ENCODE results near the gene HTT. TPM values are rescaled to one million over a fixed set of nuclear protein-coding genes. Genes with fewer than 3 reads are reported as not detected.

HTT gene
- total RNA-seq, 3 donors from 2014 or later, result 50.5 to 59.3 (median 51.5) TPM

- no peak for DNase-seq
- peaks cover 11% of the 10 kb centered on the region for H3K4me1 Mint-ChIP-seq (ENCODE audit: low read depth)
- no peaks in the 10 kb centered on the region for H3K9me3 Mint-ChIP-seq
These were observed 168.8 kb downstream of the HTT start for GRCh38 chr4:3243136-3243780.

DNA sequence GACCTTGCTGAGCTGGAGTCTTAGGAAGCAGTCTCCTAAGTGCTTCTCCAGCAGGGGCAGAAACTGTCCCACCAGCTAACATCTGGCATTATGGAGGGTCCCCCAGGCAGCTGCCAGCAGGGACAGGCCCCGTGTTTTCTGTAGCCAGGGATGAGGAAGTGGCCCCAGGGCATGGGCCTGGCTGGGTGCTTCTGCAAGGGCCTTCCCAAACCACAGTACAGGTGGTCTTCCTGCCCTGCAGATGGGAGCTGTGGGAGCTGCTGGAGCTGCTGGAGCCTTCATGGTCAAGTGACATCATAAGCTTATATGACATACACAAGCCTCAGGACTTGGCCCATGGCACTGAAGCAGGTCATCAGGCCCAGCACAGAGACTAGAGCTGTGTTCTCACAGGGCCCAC is 169.5 kb downstream of the HTT start:
- Mint-ChIP-seq H3K27me3 (ENCODE audit: low read depth) (no peaks in the 10 kb centered on the region), H3K9me3 (no peaks in the 10 kb centered on the region), H3K36me3 (ENCODE audit: insufficient read depth) (peaks cover 5% of the 10 kb centered on the region), H3K4me3 (no peak overlapping the region), H3K4me1 (ENCODE audit: low read depth) (peaks cover 11% of the 10 kb centered on the region)
- DNase-seq (no peak), ATAC-seq (no peak)

More at GRCh38 chr4:3243136-3243780, 168.8 kb downstream of the HTT start:
- no peak for ATAC-seq
- H3K4me3 Mint-ChIP-seq, result no peak overlapping the region
- no peaks in the 10 kb centered on the region for H3K27me3 Mint-ChIP-seq (ENCODE audit: low read depth)
- peaks cover 7% of the 10 kb centered on the region for H3K36me3 Mint-ChIP-seq (ENCODE audit: insufficient read depth)

- no peak for ATAC-seq
- H3K4me1 Mint-ChIP-seq (ENCODE audit: low read depth), result peaks cover 11% of the 10 kb centered on the region
- no peaks in the 10 kb centered on the region for H3K9me3 Mint-ChIP-seq
These were observed 170.3 kb downstream of the HTT start for GRCh38 chr4:3244747-3245146.

DNA sequence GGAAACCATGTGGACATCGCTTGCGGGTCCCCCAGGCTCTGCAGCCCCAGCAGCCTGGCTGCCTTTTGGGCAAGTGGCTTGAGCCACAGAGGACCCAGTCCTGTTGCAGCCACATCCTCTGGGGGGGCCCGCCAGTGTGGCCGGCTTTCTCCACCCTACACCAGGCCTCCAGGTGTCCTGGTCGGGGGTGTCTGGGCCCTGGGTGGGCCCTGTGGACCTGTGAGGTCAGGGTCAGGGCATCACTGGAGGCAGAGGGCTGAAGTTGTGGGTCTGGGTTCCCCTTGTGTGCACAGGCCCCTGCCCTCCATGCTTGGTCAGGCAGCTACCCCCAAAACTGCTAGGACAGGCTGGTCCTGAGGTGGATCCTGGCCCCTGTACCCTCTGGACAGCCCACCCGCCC is 171.2 kb downstream of the HTT start:
- no peak for DNase-seq
- Mint-ChIP-seq H3K36me3 (ENCODE audit: insufficient read depth) (peaks cover under 1% of the 10 kb centered on the region), H3K4me3 (no peak overlapping the region), H3K27me3 (ENCODE audit: low read depth) (no peaks in the 10 kb centered on the region), H3K9me3 (no peaks in the 10 kb centered on the region), H3K4me1 (ENCODE audit: low read depth) (peaks cover 11% of the 10 kb centered on the region)
- no peak for ATAC-seq

More at GRCh38 chr4:3244747-3245146, 170.3 kb downstream of the HTT start:
- Mint-ChIP-seq H3K36me3 (ENCODE audit: insufficient read depth) (peaks cover 3% of the 10 kb centered on the region), H3K27me3 (ENCODE audit: low read depth) (no peaks in the 10 kb centered on the region), H3K4me3 (no peak overlapping the region)
- no peak for DNase-seq

GRCh38 chr4:3246458-3247398 is 172.2 kb downstream of the HTT start:
- no peaks in the 10 kb centered on the region for H3K9me3 Mint-ChIP-seq
- no peak for ATAC-seq
- no peak for DNase-seq
- H3K36me3 Mint-ChIP-seq (ENCODE audit: insufficient read depth), result no peaks in the 10 kb centered on the region
- no peak overlapping the region for H3K4me3 Mint-ChIP-seq
- no peaks in the 10 kb centered on the region for H3K27me3 Mint-ChIP-seq (ENCODE audit: low read depth)
- H3K4me1 Mint-ChIP-seq (ENCODE audit: low read depth), result peaks cover 11% of the 10 kb centered on the region

- no peak overlapping the region for H3K4me3 Mint-ChIP-seq
- no peaks in the 10 kb centered on the region for H3K9me3 Mint-ChIP-seq
- DNase-seq (no peak), ATAC-seq (no peak)
- peaks cover 6% of the 10 kb centered on the region for H3K4me1 Mint-ChIP-seq (ENCODE audit: low read depth)
- H3K27me3 Mint-ChIP-seq (ENCODE audit: low read depth), result no peaks in the 10 kb centered on the region
- H3K36me3 Mint-ChIP-seq (ENCODE audit: insufficient read depth), result no peaks in the 10 kb centered on the region
These were observed 173.1 kb downstream of the HTT start for GRCh38 chr4:3247399-3248177.

DNA sequence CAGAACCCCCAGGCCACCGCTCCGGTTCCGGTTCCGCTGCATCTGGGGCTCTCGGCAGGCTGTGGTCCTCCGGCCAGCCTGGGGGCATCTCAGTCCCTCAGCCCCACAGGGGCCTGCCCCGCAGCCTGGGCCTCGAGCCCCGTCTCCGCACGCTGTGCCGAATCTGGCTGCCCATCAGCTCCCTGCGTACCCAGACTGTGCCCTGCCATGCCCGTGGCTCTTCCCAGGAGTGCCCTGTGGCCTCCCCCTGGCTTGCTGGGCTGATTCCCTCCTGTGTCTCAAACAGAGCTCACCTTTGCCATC is 173.6 kb downstream of the HTT start:
- peaks cover under 1% of the 10 kb centered on the region for H3K4me1 Mint-ChIP-seq (ENCODE audit: low read depth)
- no peak overlapping the region for H3K4me3 Mint-ChIP-seq
- H3K9me3 Mint-ChIP-seq, result no peaks in the 10 kb centered on the region

DNA sequence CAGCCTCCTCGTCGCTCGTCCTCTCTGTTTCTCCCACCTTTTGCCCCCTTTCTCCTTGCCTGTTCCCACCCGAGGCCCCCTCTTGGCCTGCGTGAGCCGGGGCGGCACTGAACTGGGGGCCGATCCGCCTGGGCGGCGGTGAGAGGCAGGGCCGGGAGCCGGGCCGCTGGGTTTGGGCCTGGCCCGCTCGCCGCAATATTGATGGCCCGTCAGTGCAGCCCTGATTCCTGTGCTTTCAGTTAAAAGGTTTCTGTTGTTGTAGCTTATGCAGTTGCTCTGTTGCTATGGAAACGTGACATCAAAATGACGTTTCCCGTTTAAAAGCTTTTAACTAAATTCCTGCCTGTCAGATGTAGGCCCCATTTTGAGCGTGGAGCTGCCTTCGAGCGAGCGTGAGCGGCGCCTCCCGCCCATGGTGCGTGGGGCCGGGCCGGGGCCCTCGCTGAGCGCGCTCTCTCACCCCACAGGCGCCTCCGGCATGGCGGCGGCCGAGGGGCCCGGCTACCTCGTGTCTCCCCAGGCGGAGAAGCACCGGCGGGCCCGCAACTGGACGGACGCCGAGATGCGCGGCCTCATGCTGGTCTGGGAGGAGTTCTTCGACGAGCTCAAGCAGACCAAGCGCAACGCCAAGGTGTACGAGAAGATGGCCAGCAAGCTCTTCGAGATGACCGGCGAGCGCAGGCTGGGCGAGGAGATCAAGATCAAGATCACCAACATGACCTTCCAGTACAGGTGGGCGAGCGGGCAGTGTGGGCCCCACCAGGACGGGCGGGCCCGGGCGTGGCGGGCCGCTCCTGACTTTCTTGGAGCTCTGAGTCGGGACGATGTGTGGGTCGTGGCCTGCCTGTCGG is 174.6 kb downstream of the HTT start, which contains the start of gene MSANTD1:
Gene MSANTD1 (plus strand): TSS at position 349 of the 851 bp plus-strand sequence. CDS start 64 bp downstream, at position 413.
- no peaks in the 10 kb centered on the region for H3K9me3 Mint-ChIP-seq
- H3K36me3 Mint-ChIP-seq (ENCODE audit: insufficient read depth), result no peaks in the 10 kb centered on the region
- no peaks in the 10 kb centered on the region for H3K4me1 Mint-ChIP-seq (ENCODE audit: low read depth)

More for the DNA sequence above, 173.6 kb downstream of the HTT start:
- ATAC-seq, result no peak
- Mint-ChIP-seq H3K27me3 (ENCODE audit: low read depth) (no peaks in the 10 kb centered on the region), H3K36me3 (ENCODE audit: insufficient read depth) (no peaks in the 10 kb centered on the region)
- DNase-seq, result no peak

DNA sequence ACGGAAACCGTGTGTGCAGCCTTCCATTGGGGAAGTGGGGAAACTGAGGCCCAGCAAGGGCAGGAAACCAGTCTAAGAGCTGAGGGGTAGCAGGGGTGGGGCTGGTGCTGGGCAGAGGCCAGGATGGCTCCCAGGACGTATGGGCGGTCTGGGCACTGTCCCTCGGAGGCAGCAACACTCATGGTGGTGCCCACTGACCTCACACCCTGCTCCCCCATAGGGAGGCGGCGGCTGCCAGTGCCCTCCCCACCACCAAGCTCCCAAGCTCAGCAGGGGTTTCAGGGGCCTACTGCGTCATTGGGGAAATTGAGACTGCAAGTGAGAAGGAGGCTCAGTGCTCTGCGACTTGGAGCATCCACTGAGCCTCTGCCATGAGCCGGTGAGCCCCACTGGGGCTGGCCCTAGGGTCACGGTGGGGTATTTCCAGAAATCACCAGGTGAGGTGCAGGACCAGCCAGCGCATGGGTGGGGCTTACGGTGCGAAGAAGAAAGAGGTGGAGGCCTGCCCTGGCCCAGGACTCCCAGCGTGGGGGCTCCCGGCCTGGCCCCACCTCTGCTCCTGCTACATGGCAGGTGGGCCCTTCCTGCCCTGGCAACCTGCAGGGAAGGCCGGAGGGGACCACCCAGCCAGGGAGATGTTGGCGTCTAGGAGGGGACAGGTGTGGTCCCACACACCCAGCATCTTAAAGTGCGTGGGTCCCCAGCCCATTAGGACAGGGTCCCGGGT is 175.4 kb downstream of the HTT start:
- DNase-seq (no peak), ATAC-seq (no peak)
- no peaks in the 10 kb centered on the region for H3K4me1 Mint-ChIP-seq (ENCODE audit: low read depth)
- no peaks in the 10 kb centered on the region for H3K9me3 Mint-ChIP-seq
- no peak overlapping the region for H3K4me3 Mint-ChIP-seq
- no peaks in the 10 kb centered on the region for H3K36me3 Mint-ChIP-seq (ENCODE audit: insufficient read depth)
- no peaks in the 10 kb centered on the region for H3K27me3 Mint-ChIP-seq (ENCODE audit: low read depth)

More for the DNA sequence above, 174.6 kb downstream of the HTT start, which contains the start of gene MSANTD1:
- H3K4me3 Mint-ChIP-seq, result no peak within 1 kb of the TSS
- ATAC-seq, result no peak
- DNase-seq, result no peak
- H3K27me3 Mint-ChIP-seq (ENCODE audit: low read depth), result no peaks in the 10 kb centered on the region

DNA sequence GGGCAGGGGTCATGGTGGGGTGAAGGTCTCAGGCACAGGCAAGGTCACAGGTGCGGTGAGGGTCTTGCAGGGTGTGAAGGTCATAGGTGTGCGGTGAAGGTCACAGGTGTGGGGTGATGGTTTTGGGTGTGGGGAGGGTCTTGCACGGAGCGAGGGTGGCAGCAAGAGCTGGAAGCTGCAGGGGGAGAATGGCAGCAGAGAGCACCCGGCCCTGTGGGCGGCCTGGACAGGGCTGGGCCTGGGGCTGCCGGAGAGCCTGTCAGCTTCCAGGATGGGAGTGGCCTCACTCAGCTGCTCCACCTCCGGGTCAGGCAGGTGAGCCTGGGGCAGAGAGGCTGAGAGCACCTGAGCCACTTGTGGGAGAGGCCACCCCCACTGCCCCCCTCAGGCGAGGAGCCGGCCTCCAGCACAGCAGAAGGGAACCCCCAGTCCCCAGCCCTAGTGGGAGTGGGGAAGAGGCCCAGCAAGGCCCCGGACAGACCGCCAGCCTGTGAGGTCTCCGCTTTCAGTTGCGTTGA is 176.0 kb downstream of the HTT start:
- no peaks in the 10 kb centered on the region for H3K36me3 Mint-ChIP-seq (ENCODE audit: insufficient read depth)
- ATAC-seq (no peak), DNase-seq (no peak)
- H3K4me3 Mint-ChIP-seq, result no peak overlapping the region
- no peaks in the 10 kb centered on the region for H3K27me3 Mint-ChIP-seq (ENCODE audit: low read depth)
- H3K9me3 Mint-ChIP-seq, result no peaks in the 10 kb centered on the region
- H3K4me1 Mint-ChIP-seq (ENCODE audit: low read depth), result no peaks in the 10 kb centered on the region

- no peaks in the 10 kb centered on the region for H3K27me3 Mint-ChIP-seq (ENCODE audit: low read depth)
- H3K36me3 Mint-ChIP-seq (ENCODE audit: insufficient read depth), result no peaks in the 10 kb centered on the region
- H3K4me1 Mint-ChIP-seq (ENCODE audit: low read depth), result no peaks in the 10 kb centered on the region
- no peak for ATAC-seq
- no peak overlapping the region for H3K4me3 Mint-ChIP-seq
- H3K9me3 Mint-ChIP-seq, result no peaks in the 10 kb centered on the region
- DNase-seq, result no peak
These were observed 176.6 kb downstream of the HTT start for GRCh38 chr4:3250956-3251690.

DNA sequence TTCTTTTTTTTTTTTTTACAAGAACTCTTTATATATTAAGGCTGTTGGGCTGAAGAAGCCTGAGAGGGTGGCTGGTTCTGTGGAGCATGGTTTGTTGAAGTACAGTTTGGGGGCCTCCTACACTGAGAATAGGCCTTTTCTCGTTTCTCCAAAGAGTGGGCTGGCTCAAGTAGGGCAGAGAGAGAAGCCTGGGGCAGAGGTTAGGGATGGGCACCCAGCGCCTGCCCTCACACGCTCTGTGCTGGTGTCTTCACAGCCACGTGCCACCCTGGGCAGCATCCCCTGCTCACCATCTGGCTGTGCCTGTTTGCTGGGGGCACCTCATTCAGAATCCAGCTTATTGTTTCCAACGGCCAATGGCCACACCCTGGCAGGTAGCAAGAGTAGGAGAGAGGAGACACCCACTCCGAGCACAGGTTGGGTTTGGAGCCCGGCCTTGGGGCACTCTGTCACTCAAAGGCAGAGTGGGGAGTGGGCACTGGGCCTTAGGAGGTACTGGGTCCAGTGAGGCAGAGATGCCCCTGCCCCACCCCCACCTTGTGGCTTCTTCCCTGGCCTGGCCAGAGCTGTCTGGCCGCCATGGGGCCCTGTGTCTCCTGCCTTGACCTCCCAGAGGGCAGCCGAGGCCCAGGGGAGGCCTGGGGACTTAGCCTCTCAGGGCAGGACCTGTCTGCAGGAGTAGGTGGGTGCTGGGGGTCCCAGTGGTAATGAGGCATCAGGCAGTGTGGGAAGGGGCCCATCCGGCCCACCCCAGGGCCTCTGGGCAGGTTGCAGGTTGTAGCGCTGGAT is 177.4 kb downstream of the HTT start:
- H3K4me1 Mint-ChIP-seq (ENCODE audit: low read depth), result no peaks in the 10 kb centered on the region
- ATAC-seq, result no peak
- no peak overlapping the region for H3K4me3 Mint-ChIP-seq
- DNase-seq, result no peak
- H3K27me3 Mint-ChIP-seq (ENCODE audit: low read depth), result no peaks in the 10 kb centered on the region
- H3K9me3 Mint-ChIP-seq, result no peaks in the 10 kb centered on the region
- no peaks in the 10 kb centered on the region for H3K36me3 Mint-ChIP-seq (ENCODE audit: insufficient read depth)
